A549 (cell line): ENCODE measurements around the gene GRID2. TPM values are rescaled to one million over a fixed set of nuclear protein-coding genes. Genes with fewer than 3 reads are reported as not detected.

Experiments
- ATAC-seq, 2 experiments: fragments of 200-7000 bp in 1 of 2; fragments of >200 bp in 1 of 2; cut with Nextera tagmentation in 1 of 2; cut with Tn5 transposase in 1 of 2; 3 replicates each; pipeline versions ENCODE4 v1.8.0 to v1.9.1; 2018 to 2020; ENCODE audit warnings: mild to moderate bottlenecking in 1 of 2, moderate library complexity in 1 of 2
- CTCF ChIA-PET: fragments of 300-600 bp; sonication (Branson Sonifier 250); formaldehyde crosslinking; extraction: SDS; loops from one replicate; lab custom pipeline; 2021; ENCODE audit warnings: antibody characterized with exemption, inconsistent platforms; lab: Yijun Ruan, JAX
- POLR2A ChIA-PET: fragments of 350-600 bp; formaldehyde crosslinking; extraction: SDS; loops from one replicate; lab custom pipeline; 2021; ENCODE audit warnings: antibody characterized with exemption, inconsistent platforms; lab: Yijun Ruan, JAX
- DNase-seq, 2 experiments: peaks; one replicate each; pipeline versions ENCODE4 v3.0.0 to v3.0.0-alpha.2; 2011 to 2016; ENCODE audit warnings: low read depth in 1 of 2, low spot score in 1 of 2
- FAIRE-seq: peaks from 2 replicates; lab custom pipeline; 2011; peaks lifted over from hg19 to GRCh38; lab: Jason Lieb, UNC
- H3K27ac ChIP-seq, 2 experiments: fragments of >200 bp; sonication (Bioruptor Twin); formaldehyde crosslinking; 3 replicates each; pipeline ENCODE4 v1.5.1; 2016 to 2017
- H3K4me1 ChIP-seq: fragments of >200 bp; sonication (Bioruptor Twin); formaldehyde crosslinking; 3 replicates; pipeline ENCODE4 v1.6.1; 2016
- H3K4me2 ChIP-seq: fragments of >200 bp; sonication (Bioruptor Twin); formaldehyde crosslinking; 3 replicates; pipeline ENCODE4 v1.6.1; 2016
- H3K4me3 ChIP-seq: fragments of >200 bp; sonication (Bioruptor Twin); formaldehyde crosslinking; 3 replicates; pipeline ENCODE4 v1.5.1; 2016
- H3K9me3 ChIP-seq: fragments of >200 bp; sonication (Bioruptor Twin); formaldehyde crosslinking; 3 replicates; pipeline ENCODE4 v1.6.1; 2016
- ATOH8 ChIP-seq: fragments of 250-450 bp; sonication (Bioruptor Pico); IDR thresholded peaks from 2 replicates; pipeline ENCODE4 v1.5.0; 2020; ENCODE audit warnings: low read depth, mild to moderate bottlenecking, moderate library complexity
- CEBPB ChIP-seq, 2 experiments: fragments of >200 bp in 1 of 2; sonication (Bioruptor Twin) in 1 of 2; formaldehyde crosslinking in 1 of 2; IDR thresholded peaks; 2 replicates each; pipeline ENCODE4 v1.6.1; 2012 to 2016
- CHD2 ChIP-seq: fragments of 150-350 bp; IDR thresholded peaks from 2 replicates; pipeline ENCODE4 v1.6.1; 2014; ENCODE audit warnings: low read length; ENCODE audit not compliant: partially characterized antibody
- EHMT2 ChIP-seq: fragments of 200-600 bp; sonication (generic); IDR thresholded peaks from 2 replicates; pipeline ENCODE4 v1.6.1; 2016; ENCODE audit warnings: antibody characterized with exemption, low read depth, mild to moderate bottlenecking, moderate library complexity
- ELK1 ChIP-seq: fragments of 150-350 bp; IDR thresholded peaks from 2 replicates; pipeline ENCODE4 v1.6.1; 2014; ENCODE audit warnings: low read depth, mild to moderate bottlenecking, low read length
- EP300 ChIP-seq, 2 experiments: fragments of >200 bp; sonication (Bioruptor Twin); formaldehyde crosslinking; IDR thresholded peaks; 2 replicates in 1 of 2; 3 replicates in 1 of 2; pipeline ENCODE4 v1.6.1; 2016 to 2017
- GATA3 ChIP-seq: IDR thresholded peaks from 2 replicates; pipeline ENCODE4 v1.6.1; 2012; ENCODE audit warnings: borderline replicate concordance
- HMGXB4 ChIP-seq: fragments of 250-450 bp; sonication (Bioruptor Pico); IDR thresholded peaks from 2 replicates; pipeline ENCODE4 v1.5.0; 2021; ENCODE audit warnings: mild to moderate bottlenecking, moderate library complexity, borderline replicate concordance
- HOXA7 ChIP-seq: fragments of 250-450 bp; sonication (Bioruptor Pico); IDR thresholded peaks from 2 replicates; pipeline ENCODE4 v1.5.0; 2020; ENCODE audit warnings: mild to moderate bottlenecking, moderate library complexity
- MAFK ChIP-seq: fragments of 450-650 bp; IDR thresholded peaks from 2 replicates; pipeline ENCODE4 v1.6.1; 2014; ENCODE audit not compliant: partially characterized antibody
- MYC ChIP-seq: IDR thresholded peaks from 2 replicates; pipeline ENCODE4 v1.6.1; 2012; ENCODE audit warnings: mild to moderate bottlenecking, inconsistent platforms, low read length, improper control_type of control experiment, borderline replicate concordance
- NPAS2 ChIP-seq: fragments of 250-450 bp; sonication (Bioruptor Pico); IDR thresholded peaks from 2 replicates; pipeline ENCODE4 v1.8.0; 2022; ENCODE audit warnings: mild to moderate bottlenecking, moderate library complexity, borderline replicate concordance
- REST ChIP-seq: fragments of 200-600 bp; sonication (generic); IDR thresholded peaks from 2 replicates; pipeline ENCODE4 v1.6.1; 2016; ENCODE audit warnings: antibody characterized with exemption, mild to moderate bottlenecking, moderate library complexity
- RFX5 ChIP-seq: fragments of 450-650 bp; IDR thresholded peaks from 2 replicates; pipeline ENCODE4 v1.7.1; 2014; ENCODE audit warnings: antibody characterized with exemption, mild to moderate bottlenecking, moderate library complexity
- RNF2 ChIP-seq: fragments of 200-600 bp; sonication (generic); IDR thresholded peaks from 2 replicates; pipeline ENCODE4 v1.6.1; 2016; ENCODE audit warnings: low read depth, mild to moderate bottlenecking, antibody characterized with exemption, moderate library complexity, borderline replicate concordance
- SMC3 ChIP-seq: fragments of >200 bp; sonication (Bioruptor Twin); formaldehyde crosslinking; IDR thresholded peaks from 3 replicates; pipeline ENCODE4 v1.6.1; 2018; ENCODE audit warnings: inconsistent platforms
- WGBS: methylation state at CpG from one replicate; pipeline ENCODE4 v1.1.6; 2017; ENCODE audit errors: missing lambda C conversion rate; 5-methylcytosine and 5-hydroxymethylcytosine counted together
- polyA plus RNA-seq, 4 experiments: library from polyadenylated mRNA; depleted of rRNA in 3 of 4; stranded (reverse); fragments of >200 nt; fragmentation: RNase III in 1 of 4; extraction: RNeasy Plus Mini Kit Qiagen cat#74134 plus additional on column Dnase treatment in 1 of 4; gene quantifications; 2 replicates in 3 of 4; 3 replicates in 1 of 4; pipeline ENCODE4 v1.2.3, GENCODE V29; 2011 to 2017

Gene GRID2
- polyA plus RNA-seq, 2 of the 4 experiments (the other 2 are of a cell fraction), result not detected

GRCh38 chr4:92825256-92825655 lies 521.5 kb downstream of the GRID2 start:
- TF ChIP-seq ELK1 (no peak), EHMT2 (no peak), GATA3 (no peak), HMGXB4 (CRISPR knock-in tag) (no peak), RNF2 (no peak), HOXA7 (CRISPR knock-in tag) (no peak), EP300 (IDR thresholded peaks at IDR 0.05) (no peak)
- no peak overlapping the region for H3K27ac ChIP-seq
- no peak for ATAC-seq

GRCh38 chr4:92825791-92826190 lies 522.0 kb downstream of the GRID2 start:
- H3K4me2 ChIP-seq, result no peak overlapping the region
- no peak for FAIRE-seq
- ChIA-PET POLR2A (no interaction called here), CTCF (no interaction called here)
- no peak for ATAC-seq
- no peak for TF ChIP-seq MYC
- TF ChIP-seq CEBPB (IDR thresholded peaks at IDR 0.05), result no peak
- TF ChIP-seq NPAS2 (CRISPR knock-in tag), result no peak
- no peak for TF ChIP-seq SMC3
- TF ChIP-seq ATOH8 (CRISPR knock-in tag), result no peak
- TF ChIP-seq HOXA7 (CRISPR knock-in tag), result no peak
- TF ChIP-seq REST, result no peak
- no peak for TF ChIP-seq MAFK
- no peak for TF ChIP-seq RFX5
- no peak for TF ChIP-seq CHD2
- TF ChIP-seq, all 56 proteins: peak for 0
- Histone ChIP-seq H3K4me3 (no peak overlapping the region), H3K4me1 (no peaks in the 10 kb centered on the region), H3K27ac (no peak overlapping the region), H3K9me3 (no peaks in the 10 kb centered on the region)
- no peak for DNase-seq

More at GRCh38 chr4:92825256-92825655, 521.5 kb downstream of the GRID2 start:
- H3K4me2 ChIP-seq, result no peak overlapping the region
- POLR2A ChIA-PET, result no interaction called here
- DNase-seq, result no peak
- H3K4me3 ChIP-seq, result no peak overlapping the region
- H3K4me1 ChIP-seq, result no peaks in the 10 kb centered on the region
- FAIRE-seq, result no peak
- no peaks in the 10 kb centered on the region for H3K9me3 ChIP-seq
- CTCF ChIA-PET, result no interaction called here
- WGBS, result 11% methylated on average over 3 of the region's 3 CpGs
